ENCODE measurements around the gene DLG2. TPM values are rescaled to one million over a fixed set of nuclear protein-coding genes. Genes with fewer than 3 reads are reported as not detected.

DLG2 gene
- total and polyA plus RNA-seq, 4 donors: 1.3 to 23.3 (median 10.9) TPM

GRCh38 chr11:83661491-83662350, 1965.4 kb downstream of the DLG2 start:
- WGBS, 2 donors: 87 to 91% methylated on average over 4 of the region's 4 CpGs
- no peak overlapping the region for H3K4me3 ChIP-seq (ENCODE audit: low read length in 2 of 2)
- H3K9me3 ChIP-seq (ENCODE audit: control insufficient read depth, low read length): no peaks in the 10 kb centered on the region
- intact Hi-C loops (cut with DNase I): no loop called here
- no peaks in the 10 kb centered on the region for H3K4me1 ChIP-seq (ENCODE audit: control insufficient read depth in 1 of 2, insufficient read depth in 2 of 2, low read length in 2 of 2)
- H3K36me3 ChIP-seq (ENCODE audit: control insufficient read depth in 1 of 2, insufficient read depth in 2 of 2, low read length in 1 of 2): no peaks in the 10 kb centered on the region
- ATAC-seq (ENCODE audit: low FRiP score) (no peak), DNase-seq (no peak)
- H3K27ac ChIP-seq (ENCODE audit: low read depth in 1 of 2, low read length in 2 of 2): no peak overlapping the region
- no peaks in the 10 kb centered on the region for H3K27me3 ChIP-seq (ENCODE audit: control insufficient read depth in 1 of 2, insufficient read depth in 2 of 2, low read length in 1 of 2)

- H3K4me3 ChIP-seq (ENCODE audit: low read length in 2 of 2): no peak overlapping the region
- H3K4me1 ChIP-seq (ENCODE audit: control insufficient read depth in 1 of 2, insufficient read depth in 2 of 2, low read length in 2 of 2): no peaks in the 10 kb centered on the region
- no peaks in the 10 kb centered on the region for H3K36me3 ChIP-seq (ENCODE audit: control insufficient read depth in 1 of 2, insufficient read depth in 2 of 2, low read length in 1 of 2)
- intact Hi-C loops (cut with DNase I): no loop called here
- H3K27me3 ChIP-seq (ENCODE audit: control insufficient read depth in 1 of 2, insufficient read depth in 2 of 2, low read length in 1 of 2): no peaks in the 10 kb centered on the region
- H3K27ac ChIP-seq (ENCODE audit: low read depth in 1 of 2, low read length in 2 of 2): no peak overlapping the region
- no peaks in the 10 kb centered on the region for H3K9me3 ChIP-seq (ENCODE audit: control insufficient read depth, low read length)
- ATAC-seq (ENCODE audit: low FRiP score) (no peak), DNase-seq (no peak)
- 91 to 93% methylated on average over 1 of the region's 1 CpG for WGBS, 2 donors
These were observed 1967.7 kb downstream of the DLG2 start for GRCh38 chr11:83659466-83659865.

GRCh38 chr11:83656796-83657330, 1970.3 kb downstream of the DLG2 start:
- H3K27me3 ChIP-seq (ENCODE audit: control insufficient read depth in 1 of 2, insufficient read depth in 2 of 2, low read length in 1 of 2): no peaks in the 10 kb centered on the region
- no peak for ATAC-seq (ENCODE audit: low FRiP score)

GRCh38 chr11:83655976-83656375, 1971.2 kb downstream of the DLG2 start:
- no peak for ATAC-seq (ENCODE audit: low FRiP score)
- Histone ChIP-seq H3K27ac (ENCODE audit: low read depth in 1 of 2, low read length in 2 of 2) (no peak overlapping the region), H3K27me3 (ENCODE audit: control insufficient read depth in 1 of 2, insufficient read depth in 2 of 2, low read length in 1 of 2) (no peaks in the 10 kb centered on the region), H3K4me3 (ENCODE audit: low read length in 2 of 2) (no peak overlapping the region), H3K4me1 (ENCODE audit: control insufficient read depth in 1 of 2, insufficient read depth in 2 of 2, low read length in 2 of 2) (no peaks in the 10 kb centered on the region), H3K9me3 (ENCODE audit: control insufficient read depth, low read length) (no peaks in the 10 kb centered on the region), H3K36me3 (ENCODE audit: control insufficient read depth in 1 of 2, insufficient read depth in 2 of 2, low read length in 1 of 2) (no peaks in the 10 kb centered on the region)
- intact Hi-C loops (cut with DNase I): no loop called here
- DNase-seq: no peak
- WGBS, 2 donors: 93% methylated on average over 3 of the region's 3 CpGs

More at GRCh38 chr11:83656796-83657330, 1970.3 kb downstream of the DLG2 start:
- no peaks in the 10 kb centered on the region for H3K36me3 ChIP-seq (ENCODE audit: control insufficient read depth in 1 of 2, insufficient read depth in 2 of 2, low read length in 1 of 2)
- 47 to 49% methylated on average over 4 of the region's 4 CpGs for WGBS, 2 donors
- H3K4me1 ChIP-seq (ENCODE audit: control insufficient read depth in 1 of 2, insufficient read depth in 2 of 2, low read length in 2 of 2): no peaks in the 10 kb centered on the region
- H3K9me3 ChIP-seq (ENCODE audit: control insufficient read depth, low read length): no peaks in the 10 kb centered on the region
- H3K4me3 ChIP-seq (ENCODE audit: low read length in 2 of 2): no peak overlapping the region
- no peak for DNase-seq
- no peak overlapping the region for H3K27ac ChIP-seq (ENCODE audit: low read depth in 1 of 2, low read length in 2 of 2)
- intact Hi-C loops (cut with DNase I): no loop called here

- Histone ChIP-seq H3K27me3 (ENCODE audit: control insufficient read depth in 1 of 2, insufficient read depth in 2 of 2, low read length in 1 of 2) (no peaks in the 10 kb centered on the region), H3K27ac (ENCODE audit: low read depth in 1 of 2, low read length in 2 of 2) (no peak overlapping the region), H3K4me3 (ENCODE audit: low read length in 2 of 2) (no peak overlapping the region), H3K4me1 (ENCODE audit: control insufficient read depth in 1 of 2, insufficient read depth in 2 of 2, low read length in 2 of 2) (no peaks in the 10 kb centered on the region), H3K9me3 (ENCODE audit: control insufficient read depth, low read length) (no peaks in the 10 kb centered on the region), H3K36me3 (ENCODE audit: control insufficient read depth in 1 of 2, insufficient read depth in 2 of 2, low read length in 1 of 2) (no peaks in the 10 kb centered on the region)
- ATAC-seq (ENCODE audit: low FRiP score) (no peak), DNase-seq (no peak)
- WGBS, 2 donors: 65 to 67% methylated on average over 1 of the region's 1 CpG
- intact Hi-C loops (cut with DNase I): no loop called here
These were observed 1977.7 kb downstream of the DLG2 start for GRCh38 chr11:83649528-83649855.

GRCh38 chr11:83648610-83649527, 1978.3 kb downstream of the DLG2 start:
- Histone ChIP-seq H3K27me3 (ENCODE audit: control insufficient read depth in 1 of 2, insufficient read depth in 2 of 2, low read length in 1 of 2) (no peaks in the 10 kb centered on the region), H3K36me3 (ENCODE audit: control insufficient read depth in 1 of 2, insufficient read depth in 2 of 2, low read length in 1 of 2) (no peaks in the 10 kb centered on the region), H3K4me1 (ENCODE audit: control insufficient read depth in 1 of 2, insufficient read depth in 2 of 2, low read length in 2 of 2) (no peaks in the 10 kb centered on the region), H3K9me3 (ENCODE audit: control insufficient read depth, low read length) (no peaks in the 10 kb centered on the region), H3K4me3 (ENCODE audit: low read length in 2 of 2) (no peak overlapping the region), H3K27ac (ENCODE audit: low read depth in 1 of 2, low read length in 2 of 2) (no peak overlapping the region)
- intact Hi-C loops (cut with DNase I): no loop called here
- ATAC-seq (ENCODE audit: low FRiP score) (no peak), DNase-seq (no peak)
- WGBS, 2 donors: 80 to 82% methylated on average over 2 of the region's 2 CpGs

GRCh38 chr11:83645561-83645960, 1981.6 kb downstream of the DLG2 start:
- no peaks in the 10 kb centered on the region for H3K4me1 ChIP-seq (ENCODE audit: control insufficient read depth in 1 of 2, insufficient read depth in 2 of 2, low read length in 2 of 2)
- H3K9me3 ChIP-seq (ENCODE audit: control insufficient read depth, low read length): no peaks in the 10 kb centered on the region
- no peaks in the 10 kb centered on the region for H3K27me3 ChIP-seq (ENCODE audit: control insufficient read depth in 1 of 2, insufficient read depth in 2 of 2, low read length in 1 of 2)
- no peaks in the 10 kb centered on the region for H3K36me3 ChIP-seq (ENCODE audit: control insufficient read depth in 1 of 2, insufficient read depth in 2 of 2, low read length in 1 of 2)
- 67 to 75% methylated on average over 3 of the region's 3 CpGs for WGBS, 2 donors
- ATAC-seq (ENCODE audit: low FRiP score): no peak
- H3K4me3 ChIP-seq (ENCODE audit: low read length in 2 of 2): no peak overlapping the region
- no peak for DNase-seq
- no peak overlapping the region for H3K27ac ChIP-seq (ENCODE audit: low read depth in 1 of 2, low read length in 2 of 2)
- intact Hi-C loops (cut with DNase I): no loop called here

- H3K36me3 ChIP-seq (ENCODE audit: control insufficient read depth in 1 of 2, insufficient read depth in 2 of 2, low read length in 1 of 2): no peaks in the 10 kb centered on the region
- no peaks in the 10 kb centered on the region for H3K4me1 ChIP-seq (ENCODE audit: control insufficient read depth in 1 of 2, insufficient read depth in 2 of 2, low read length in 2 of 2)
- no peak for DNase-seq
- intact Hi-C loops (cut with DNase I): no loop called here
- no peak overlapping the region for H3K27ac ChIP-seq (ENCODE audit: low read depth in 1 of 2, low read length in 2 of 2)
- H3K27me3 ChIP-seq (ENCODE audit: control insufficient read depth in 1 of 2, insufficient read depth in 2 of 2, low read length in 1 of 2): no peaks in the 10 kb centered on the region
- no peak for ATAC-seq (ENCODE audit: low FRiP score)
- WGBS, 2 donors: 55 to 80% methylated on average over 1 of the region's 1 CpG
- no peaks in the 10 kb centered on the region for H3K9me3 ChIP-seq (ENCODE audit: control insufficient read depth, low read length)
- H3K4me3 ChIP-seq (ENCODE audit: low read length in 2 of 2): no peak overlapping the region
These were observed 1984.0 kb downstream of the DLG2 start for GRCh38 chr11:83643115-83643514.

Data from aorta (tissue), 5 donors.